ENCODE measurements around the gene CACNA2D2. TPM values are rescaled to one million over a fixed set of nuclear protein-coding genes. Genes with fewer than 3 reads are reported as not detected.

Gene CACNA2D2
- total RNA-seq: 0.50 TPM

GRCh38 chr3:50503504-50504342 lies at the start of gene CACNA2D2:
Gene CACNA2D2, minus strand, starts transcription at chr3:50503634. Its CDS starts 211 bp downstream, at chr3:50503423.
- ATAC-seq: peak; percentile 90
- peak; percentile 56 for DNase-seq (ENCODE audit: low spot score)

- DNase-seq (ENCODE audit: low spot score) (no peak), ATAC-seq (no peak)
Observed at GRCh38 chr3:50552598-50552997, 49.2 kb upstream of the CACNA2D2 start.

GRCh38 chr3:50551681-50552435 lies 48.4 kb upstream of the CACNA2D2 start:
- DNase-seq (ENCODE audit: low spot score) (no peak), ATAC-seq (peak; percentile 51)

- DNase-seq (ENCODE audit: low spot score) (no peak), ATAC-seq (no peak)
Observed at GRCh38 chr3:50551054-50551659, 47.7 kb upstream of the CACNA2D2 start.

- peak; percentile 73 for ATAC-seq
- peak; percentile 52 for DNase-seq (ENCODE audit: low spot score)
Observed at GRCh38 chr3:50550079-50550736, 46.8 kb upstream of the CACNA2D2 start.

- DNase-seq (ENCODE audit: low spot score): no peak
- ATAC-seq: no peak
Observed at GRCh38 chr3:50549226-50549625, 45.8 kb upstream of the CACNA2D2 start.

GRCh38 chr3:50545781-50546180 lies 42.3 kb upstream of the CACNA2D2 start:
- DNase-seq (ENCODE audit: low spot score) (no peak), ATAC-seq (no peak)

GRCh38 chr3:50542177-50543034 lies 39.0 kb upstream of the CACNA2D2 start:
- peak; percentile 64 for DNase-seq (ENCODE audit: low spot score)
- ATAC-seq: peak; percentile 93

GRCh38 chr3:50539356-50540286 lies 36.2 kb upstream of the CACNA2D2 start:
- no peak for ATAC-seq
- DNase-seq (ENCODE audit: low spot score): no peak

- ATAC-seq: no peak
Observed at GRCh38 chr3:50537421-50538129, 34.1 kb upstream of the CACNA2D2 start.

GRCh38 chr3:50536471-50537180 lies 33.2 kb upstream of the CACNA2D2 start:
- no peak for DNase-seq (ENCODE audit: low spot score)
- no peak for ATAC-seq

More at GRCh38 chr3:50537421-50538129, 34.1 kb upstream of the CACNA2D2 start:
- DNase-seq (ENCODE audit: low spot score): no peak

GRCh38 chr3:50534681-50535330 lies 31.4 kb upstream of the CACNA2D2 start:
- DNase-seq (ENCODE audit: low spot score) (no peak), ATAC-seq (no peak)

- no peak for ATAC-seq
Observed at GRCh38 chr3:50533807-50534461, 30.5 kb upstream of the CACNA2D2 start.

GRCh38 chr3:50533316-50533715 lies 29.9 kb upstream of the CACNA2D2 start:
- no peak for DNase-seq (ENCODE audit: low spot score)
- ATAC-seq: no peak

More at GRCh38 chr3:50533807-50534461, 30.5 kb upstream of the CACNA2D2 start:
- DNase-seq (ENCODE audit: low spot score): no peak

- no peak for ATAC-seq
- DNase-seq (ENCODE audit: low spot score): no peak
Observed at GRCh38 chr3:50532062-50532705, 28.8 kb upstream of the CACNA2D2 start.

GRCh38 chr3:50531201-50531600 lies 27.8 kb upstream of the CACNA2D2 start:
- DNase-seq (ENCODE audit: low spot score) (no peak), ATAC-seq (no peak)
